ENCODE measurements around the gene CLTA. TPM values are rescaled to one million over a fixed set of nuclear protein-coding genes. Genes with fewer than 3 reads are reported as not detected.
"Not testable (repeated sequence)": the region's sequence is repeated elsewhere in the genome, so short reads cannot be mapped to it uniquely, and the experiment has no call there.

The CLTA gene
- total RNA-seq, 4 donors from 2014 or later: 165 to 247 (median 223) TPM

- TF ChIP-seq, protein P1, sequence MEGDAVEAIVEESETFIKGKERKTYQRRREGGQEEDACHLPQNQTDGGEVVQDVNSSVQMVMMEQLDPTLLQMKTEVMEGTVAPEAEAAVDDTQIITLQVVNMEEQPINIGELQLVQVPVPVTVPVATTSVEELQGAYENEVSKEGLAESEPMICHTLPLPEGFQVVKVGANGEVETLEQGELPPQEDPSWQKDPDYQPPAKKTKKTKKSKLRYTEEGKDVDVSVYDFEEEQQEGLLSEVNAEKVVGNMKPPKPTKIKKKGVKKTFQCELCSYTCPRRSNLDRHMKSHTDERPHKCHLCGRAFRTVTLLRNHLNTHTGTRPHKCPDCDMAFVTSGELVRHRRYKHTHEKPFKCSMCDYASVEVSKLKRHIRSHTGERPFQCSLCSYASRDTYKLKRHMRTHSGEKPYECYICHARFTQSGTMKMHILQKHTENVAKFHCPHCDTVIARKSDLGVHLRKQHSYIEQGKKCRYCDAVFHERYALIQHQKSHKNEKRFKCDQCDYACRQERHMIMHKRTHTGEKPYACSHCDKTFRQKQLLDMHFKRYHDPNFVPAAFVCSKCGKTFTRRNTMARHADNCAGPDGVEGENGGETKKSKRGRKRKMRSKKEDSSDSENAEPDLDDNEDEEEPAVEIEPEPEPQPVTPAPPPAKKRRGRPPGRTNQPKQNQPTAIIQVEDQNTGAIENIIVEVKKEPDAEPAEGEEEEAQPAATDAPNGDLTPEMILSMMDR (IDR thresholded peaks at IDR 0.05): no peak
- TF ChIP-seq POLR2A (IDR thresholded peaks at IDR 0.05) (no peak), EP300 (IDR thresholded peaks at IDR 0.05) (no peak)
- Histone ChIP-seq H3K27me3 (no peaks in the 10 kb centered on the region), H3K27ac (no peak overlapping the region), H3K4me1 (peaks cover 0 to 12% (median 0%) of the 10 kb centered on the region in 4 donors), H3K4me3 (no peak overlapping the region), H3K9me3 (no peaks in the 10 kb centered on the region), H3K36me3 (peaks cover 4 to 46% (median 5%) of the 10 kb centered on the region in 3 donors)
- DNase-seq (ENCODE audit: low spot score in 2 of 2): no peak
- 92 to 93% methylated on average over 3 of the region's 3 CpGs for WGBS, 2 donors
Measured at GRCh38 chr9:36247356-36247755, 56.6 kb downstream of the CLTA start.

DNA sequence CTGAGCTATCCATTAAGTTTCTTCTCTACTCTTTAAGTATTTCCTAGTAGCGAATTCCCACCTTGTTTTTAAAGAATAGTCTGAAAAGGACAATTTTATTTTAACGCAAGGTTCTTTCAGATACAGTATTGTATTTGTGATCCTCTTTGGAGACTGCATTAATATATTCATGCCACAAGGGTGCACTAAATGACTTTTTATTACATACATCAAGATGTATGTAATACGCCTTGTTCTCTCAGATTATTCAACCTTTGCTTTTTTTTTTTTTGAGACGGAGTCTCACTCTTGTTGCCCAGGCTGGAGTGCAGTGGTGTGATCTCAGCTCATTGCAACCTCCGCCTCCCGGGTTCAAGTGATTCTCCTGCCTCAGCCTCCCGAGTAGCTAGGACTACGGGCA, 57.3 kb downstream of the CLTA start:
- not testable (repeated sequence) for H3K4me3 ChIP-seq; DNase-seq (ENCODE audit: low spot score in 2 of 2); H3K27ac ChIP-seq; H3K9me3 ChIP-seq; H3K27me3 ChIP-seq
- H3K4me1 ChIP-seq: peaks cover 0 to 12% (median 0%) of the 10 kb centered on the region in 4 donors
- TF ChIP-seq, protein P1 (IDR thresholded peaks at IDR 0.05): peak in 3 of 5 experiments; percentile 19 to 44 (median 26)
- 58 to 61% methylated on average over 8 of the region's 8 CpGs for WGBS, 2 donors
- H3K36me3 ChIP-seq: peaks cover 4 to 39% (median 5%) of the 10 kb centered on the region in 3 donors

DNA sequence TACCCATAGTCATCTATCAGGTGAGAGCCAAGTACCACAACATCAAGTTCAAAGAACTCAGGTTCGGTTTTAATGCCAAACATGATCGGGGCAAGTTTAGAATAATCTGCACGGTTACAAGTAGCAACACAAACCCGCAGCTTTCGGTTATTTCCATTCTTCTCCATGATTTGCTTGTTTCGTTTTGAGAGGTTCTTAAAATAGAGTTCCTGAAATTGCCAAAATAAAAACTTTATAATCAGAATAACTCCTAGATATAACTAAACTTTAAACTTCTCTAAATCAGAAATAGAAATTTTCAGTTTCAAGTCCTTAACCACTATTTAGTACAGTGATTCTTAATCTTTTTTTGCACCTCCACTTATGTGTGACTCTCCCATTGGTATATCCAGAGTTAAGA, 58.5 kb downstream of the CLTA start:
- H3K4me3 ChIP-seq: no peak overlapping the region
- H3K9me3 ChIP-seq: no peaks in the 10 kb centered on the region
- peaks cover 3 to 28% (median 4%) of the 10 kb centered on the region in 3 donors for H3K36me3 ChIP-seq
- TF ChIP-seq, protein P1 (IDR thresholded peaks at IDR 0.05): no peak
- TF ChIP-seq POLR2A (IDR thresholded peaks at IDR 0.05) (no peak), EP300 (IDR thresholded peaks at IDR 0.05) (no peak)
- no peak for DNase-seq (ENCODE audit: low spot score in 2 of 2)
- peaks cover 0 to 12% (median 0%) of the 10 kb centered on the region in 4 donors for H3K4me1 ChIP-seq
- no peak overlapping the region for H3K27ac ChIP-seq
- H3K27me3 ChIP-seq: no peaks in the 10 kb centered on the region
- 76 to 81% methylated on average over 6 of the region's 6 CpGs for WGBS, 2 donors

DNA sequence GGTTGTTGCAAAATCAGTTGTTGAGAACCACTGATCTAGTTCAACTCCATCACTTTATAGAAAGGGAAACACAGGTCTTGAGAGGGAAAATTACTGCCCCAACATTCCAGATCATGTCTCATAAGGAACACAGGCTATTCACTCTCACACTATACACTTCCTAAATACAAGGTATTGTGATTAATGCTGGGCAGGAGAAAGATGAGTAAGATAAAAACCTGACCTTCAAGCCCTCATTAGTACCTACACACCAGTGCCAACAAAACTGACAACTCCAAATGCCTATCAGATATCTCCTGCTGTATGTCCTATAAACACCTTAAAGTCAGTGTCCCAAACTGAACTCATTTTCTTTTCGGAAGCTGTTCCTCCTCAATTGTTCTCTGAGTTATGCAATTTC, 59.4 kb downstream of the CLTA start:
- H3K27me3 ChIP-seq: no peaks in the 10 kb centered on the region
- DNase-seq (ENCODE audit: low spot score in 2 of 2): no peak
- no peaks in the 10 kb centered on the region for H3K9me3 ChIP-seq
- peaks cover 0 to 13% (median 0%) of the 10 kb centered on the region in 4 donors for H3K4me1 ChIP-seq
- peaks cover 2 to 19% (median 4%) of the 10 kb centered on the region in 3 donors for H3K36me3 ChIP-seq
- WGBS, 2 donors: 75 to 89% methylated on average over 1 of the region's 1 CpG
- H3K4me3 ChIP-seq: no peak overlapping the region
- H3K27ac ChIP-seq: no peak overlapping the region
- no peak for TF ChIP-seq EP300 (IDR thresholded peaks at IDR 0.05)
- TF ChIP-seq, protein P1 (IDR thresholded peaks at IDR 0.05): no peak
- no peak for TF ChIP-seq POLR2A (IDR thresholded peaks at IDR 0.05)

DNA sequence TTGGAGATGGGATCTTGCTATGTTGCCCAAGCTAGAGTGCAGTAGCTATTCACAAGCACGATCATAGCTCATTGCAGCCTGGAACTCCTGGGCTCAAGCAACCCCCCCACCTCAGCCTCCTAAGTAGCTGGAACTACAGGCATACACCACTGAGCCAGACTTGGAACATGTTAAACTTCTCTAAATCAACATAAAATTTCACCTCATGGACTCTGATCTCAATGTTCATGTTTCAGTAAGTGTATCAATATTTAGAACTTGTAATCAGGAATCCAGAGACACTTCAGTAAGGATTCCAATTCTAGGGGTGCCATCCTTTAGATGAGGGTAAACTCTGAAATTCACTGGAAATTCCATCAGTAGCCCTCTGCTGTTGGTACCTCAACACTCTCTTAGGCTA, 60.7 kb downstream of the CLTA start:
- H3K4me3 ChIP-seq: no peak overlapping the region
- no peak for DNase-seq (ENCODE audit: low spot score in 2 of 2)
- H3K27ac ChIP-seq: no peak overlapping the region
- no peaks in the 10 kb centered on the region for H3K27me3 ChIP-seq
- no peaks in the 10 kb centered on the region for H3K9me3 ChIP-seq
- peaks cover 0 to 19% (median 0%) of the 10 kb centered on the region in 4 donors for H3K4me1 ChIP-seq
- peaks cover 0 to 8% (median 2%) of the 10 kb centered on the region in 3 donors for H3K36me3 ChIP-seq
- 86 to 92% methylated on average over 1 of the region's 1 CpG for WGBS, 2 donors
- TF ChIP-seq POLR2A (IDR thresholded peaks at IDR 0.05) (no peak), EP300 (IDR thresholded peaks at IDR 0.05) (no peak)
- TF ChIP-seq, protein P1 (IDR thresholded peaks at IDR 0.05): no peak
